Measurements from ENCODE around the gene RCAN1. TPM values are rescaled to one million over a fixed set of nuclear protein-coding genes. Genes with fewer than 3 reads are reported as not detected.
A peak's percentile ranks its signal among the peaks of the same experiment; 100 is the strongest.

RCAN1 gene
- total and polyA plus RNA-seq, 9 of the 15 experiments (the other 6 are each of a cell fraction or from before 2014, with no cell fraction given): 4.4 to 16.5 (median 12.3) TPM

DNA sequence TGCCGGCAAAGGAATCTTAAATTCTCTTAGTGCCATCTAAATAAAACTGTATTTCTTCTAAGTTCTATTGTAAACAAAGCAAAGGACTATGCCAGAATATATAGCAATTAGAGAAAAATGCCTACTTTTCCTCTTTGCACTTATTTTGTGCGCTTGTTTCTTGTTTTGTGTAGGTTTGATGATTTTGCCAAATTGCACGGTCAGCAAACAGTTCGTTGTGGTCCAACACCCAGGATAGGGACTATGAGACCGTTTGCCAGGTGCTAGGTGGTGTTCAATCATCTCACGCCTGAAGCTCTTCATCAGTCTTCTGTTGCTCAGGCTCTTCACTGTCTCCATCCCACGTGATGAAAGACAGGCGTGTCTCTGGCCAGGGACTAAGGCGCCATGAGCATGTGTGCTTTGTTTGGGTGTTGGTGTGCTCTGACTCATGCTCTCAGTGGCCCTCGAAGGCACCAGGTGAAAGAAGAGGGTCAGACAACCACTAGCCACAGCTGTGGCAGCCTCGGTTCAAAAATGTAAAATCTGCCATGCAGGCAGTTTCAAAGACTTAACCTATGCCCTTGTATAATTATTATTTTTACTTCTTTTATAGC lies 66.0 kb downstream of the RCAN1 start (continued):
- TF ChIP-seq, protein P1, sequence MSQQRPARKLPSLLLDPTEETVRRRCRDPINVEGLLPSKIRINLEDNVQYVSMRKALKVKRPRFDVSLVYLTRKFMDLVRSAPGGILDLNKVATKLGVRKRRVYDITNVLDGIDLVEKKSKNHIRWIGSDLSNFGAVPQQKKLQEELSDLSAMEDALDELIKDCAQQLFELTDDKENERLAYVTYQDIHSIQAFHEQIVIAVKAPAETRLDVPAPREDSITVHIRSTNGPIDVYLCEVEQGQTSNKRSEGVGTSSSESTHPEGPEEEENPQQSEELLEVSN (IDR thresholded peaks at IDR 0.05; ENCODE audit: borderline replicate concordance in 1 of 2, extremely low read depth in 1 of 2, insufficient read depth in 1 of 2, insufficient read length in 1 of 2, low read depth in 1 of 2, low read length in 1 of 2, poor library complexity in 1 of 2, severe bottlenecking in 1 of 2): peak; percentile 52 to 69
- TF ChIP-seq MAFG (tag; conservative IDR thresholded peaks at IDR 0.05) (peak; percentile 81), ZNF77 (CRISPR knock-in tag; IDR thresholded peaks at IDR 0.05) (no peak), ZNF717 (CRISPR knock-in tag; IDR thresholded peaks at IDR 0.05) (no peak), ZFP1 (CRISPR knock-in tag; IDR thresholded peaks at IDR 0.05) (no peak), DMBX1 (CRISPR knock-in tag; IDR thresholded peaks at IDR 0.05; ENCODE audit: borderline replicate concordance) (0 out of 2 replicates have a peak, but pooled peaks have one; percentile 41), STAT5B (CRISPR knock-in tag; IDR thresholded peaks at IDR 0.05) (no peak), HSF4 (CRISPR knock-in tag; IDR thresholded peaks at IDR 0.05; ENCODE audit: borderline replicate concordance) (no peak), E2F3 (CRISPR knock-in tag; IDR thresholded peaks at IDR 0.05) (no peak), NRF1 (conservative IDR thresholded peaks at IDR 0.05 in 1 of 2, IDR thresholded peaks at IDR 0.05 in 1 of 2) (peak; percentile 33 to 39; a peak in 2 of 4 replicates), CTBP1 (IDR thresholded peaks at IDR 0.05; ENCODE audit: borderline replicate concordance) (peak; percentile 41; the same call in 1 of the 2 replicates), JUND (IDR thresholded peaks at IDR 0.05; ENCODE audit: borderline replicate concordance, low read depth, low read length) (peak; percentile 57; the same call in 1 of the 2 replicates), JUND (tag; IDR thresholded peaks at IDR 0.05; ENCODE audit: borderline replicate concordance, low read depth, low read length) (no peak), ZNF316 (IDR thresholded peaks at IDR 0.05) (peak; percentile 89), FOSL1 (tag; conservative IDR thresholded peaks at IDR 0.05) (peak; percentile 67; the same call in 1 of the 2 replicates), NCOA4 (IDR thresholded peaks at IDR 0.05; ENCODE audit: partially characterized antibody) (no peak), L3MBTL2 (IDR thresholded peaks at IDR 0.05) (peak; percentile 95), MAFK (IDR thresholded peaks at IDR 0.05; ENCODE audit: low read length) (peak; percentile 84), MAFF (IDR thresholded peaks at IDR 0.05; ENCODE audit: low read length) (peak; percentile 77)
- TF ChIP-seq, protein P2, sequence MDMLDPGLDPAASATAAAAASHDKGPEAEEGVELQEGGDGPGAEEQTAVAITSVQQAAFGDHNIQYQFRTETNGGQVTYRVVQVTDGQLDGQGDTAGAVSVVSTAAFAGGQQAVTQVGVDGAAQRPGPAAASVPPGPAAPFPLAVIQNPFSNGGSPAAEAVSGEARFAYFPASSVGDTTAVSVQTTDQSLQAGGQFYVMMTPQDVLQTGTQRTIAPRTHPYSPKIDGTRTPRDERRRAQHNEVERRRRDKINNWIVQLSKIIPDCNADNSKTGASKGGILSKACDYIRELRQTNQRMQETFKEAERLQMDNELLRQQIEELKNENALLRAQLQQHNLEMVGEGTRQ (CRISPR knock-in tag; IDR thresholded peaks at IDR 0.05): peak; percentile 67
- TF ChIP-seq, protein P3, sequence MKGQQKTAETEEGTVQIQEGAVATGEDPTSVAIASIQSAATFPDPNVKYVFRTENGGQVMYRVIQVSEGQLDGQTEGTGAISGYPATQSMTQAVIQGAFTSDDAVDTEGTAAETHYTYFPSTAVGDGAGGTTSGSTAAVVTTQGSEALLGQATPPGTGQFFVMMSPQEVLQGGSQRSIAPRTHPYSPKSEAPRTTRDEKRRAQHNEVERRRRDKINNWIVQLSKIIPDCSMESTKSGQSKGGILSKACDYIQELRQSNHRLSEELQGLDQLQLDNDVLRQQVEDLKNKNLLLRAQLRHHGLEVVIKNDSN (CRISPR knock-in tag; IDR thresholded peaks at IDR 0.05): peak; percentile 51; the same call in 1 of the 2 replicates
- TF ChIP-seq, protein P4, sequence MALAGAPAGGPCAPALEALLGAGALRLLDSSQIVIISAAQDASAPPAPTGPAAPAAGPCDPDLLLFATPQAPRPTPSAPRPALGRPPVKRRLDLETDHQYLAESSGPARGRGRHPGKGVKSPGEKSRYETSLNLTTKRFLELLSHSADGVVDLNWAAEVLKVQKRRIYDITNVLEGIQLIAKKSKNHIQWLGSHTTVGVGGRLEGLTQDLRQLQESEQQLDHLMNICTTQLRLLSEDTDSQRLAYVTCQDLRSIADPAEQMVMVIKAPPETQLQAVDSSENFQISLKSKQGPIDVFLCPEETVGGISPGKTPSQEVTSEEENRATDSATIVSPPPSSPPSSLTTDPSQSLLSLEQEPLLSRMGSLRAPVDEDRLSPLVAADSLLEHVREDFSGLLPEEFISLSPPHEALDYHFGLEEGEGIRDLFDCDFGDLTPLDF (CRISPR knock-in tag; IDR thresholded peaks at IDR 0.05): no peak
- TF ChIP-seq, protein P5, sequence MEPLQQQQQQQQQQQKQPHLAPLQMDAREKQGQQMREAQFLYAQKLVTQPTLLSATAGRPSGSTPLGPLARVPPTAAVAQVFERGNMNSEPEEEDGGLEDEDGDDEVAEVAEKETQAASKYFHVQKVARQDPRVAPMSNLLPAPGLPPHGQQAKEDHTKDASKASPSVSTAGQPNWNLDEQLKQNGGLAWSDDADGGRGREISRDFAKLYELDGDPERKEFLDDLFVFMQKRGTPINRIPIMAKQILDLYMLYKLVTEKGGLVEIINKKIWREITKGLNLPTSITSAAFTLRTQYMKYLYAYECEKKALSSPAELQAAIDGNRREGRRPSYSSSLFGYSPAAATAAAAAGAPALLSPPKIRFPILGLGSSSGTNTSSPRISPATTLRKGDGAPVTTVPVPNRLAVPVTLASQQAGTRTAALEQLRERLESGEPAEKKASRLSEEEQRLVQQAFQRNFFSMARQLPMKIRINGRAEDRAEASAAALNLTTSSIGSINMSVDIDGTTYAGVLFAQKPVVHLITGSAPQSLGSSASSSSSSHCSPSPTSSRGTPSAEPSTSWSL (CRISPR knock-in tag; IDR thresholded peaks at IDR 0.05; ENCODE audit: borderline replicate concordance): 0 out of 2 replicates have a peak, but pooled peaks have one; percentile 39
